GM18517 (cell line): ENCODE data around the gene OR2Z1.

ENCODE experiments used
- ATAC-seq: cut with Tn5 transposase; IDR thresholded peaks from one replicate; pipeline ENCODE4 v1.9.1; 2021; ENCODE audit warnings: mild to moderate bottlenecking, moderate library complexity; ENCODE audit not compliant: unreplicated experiment

Gene OR2Z1

GRCh38 chr19:8721334-8721733, at the start of gene OR2Z1:
Gene OR2Z1, plus strand, starts transcription at chr19:8721634. Its CDS starts 9,395 bp downstream, at chr19:8731029.
- no peak for ATAC-seq

GRCh38 chr19:8673276-8673891, 48.0 kb upstream of the OR2Z1 start:
- no peak for ATAC-seq

GRCh38 chr19:8675066-8675465, 46.4 kb upstream of the OR2Z1 start:
- no peak for ATAC-seq

GRCh38 chr19:8678244-8678807, 43.1 kb upstream of the OR2Z1 start:
- no peak for ATAC-seq

- no peak for ATAC-seq
These were observed 40.6 kb upstream of the OR2Z1 start for GRCh38 chr19:8680676-8681344.

- no peak for ATAC-seq
These were observed 39.9 kb upstream of the OR2Z1 start for GRCh38 chr19:8681345-8682029.

- no peak for ATAC-seq
These were observed 39.0 kb upstream of the OR2Z1 start for GRCh38 chr19:8682472-8682871.

- ATAC-seq = no peak
These were observed 38.5 kb upstream of the OR2Z1 start for GRCh38 chr19:8682931-8683330.

- ATAC-seq = no peak
These were observed 37.2 kb upstream of the OR2Z1 start for GRCh38 chr19:8684001-8684902.

- no peak for ATAC-seq
These were observed 34.9 kb upstream of the OR2Z1 start for GRCh38 chr19:8686549-8686948.

GRCh38 chr19:8688930-8689329, 32.5 kb upstream of the OR2Z1 start:
- ATAC-seq = no peak

GRCh38 chr19:8690753-8691539, 30.5 kb upstream of the OR2Z1 start:
- ATAC-seq = no peak

GRCh38 chr19:8695501-8695900, 25.9 kb upstream of the OR2Z1 start:
- ATAC-seq = no peak

GRCh38 chr19:8695911-8696310, 25.5 kb upstream of the OR2Z1 start:
- no peak for ATAC-seq

GRCh38 chr19:8696993-8697392, 24.4 kb upstream of the OR2Z1 start:
- no peak for ATAC-seq

- no peak for ATAC-seq
These were observed 23.6 kb upstream of the OR2Z1 start for GRCh38 chr19:8697671-8698432.

- no peak for ATAC-seq
These were observed 22.9 kb upstream of the OR2Z1 start, which contains the start of gene ACTL9 for GRCh38 chr19:8698433-8699063. Gene ACTL9, minus strand, starts transcription at chr19:8698795. Its CDS starts 94 bp downstream, at chr19:8698701.

- no peak for ATAC-seq
These were observed 21.5 kb upstream of the OR2Z1 start for GRCh38 chr19:8699908-8700307.

GRCh38 chr19:8700956-8701355, 20.5 kb upstream of the OR2Z1 start:
- ATAC-seq = no peak
